WTC11 (cell line): ENCODE data around the gene SRP14. TPM values are rescaled to one million over a fixed set of nuclear protein-coding genes. Genes with fewer than 3 reads are reported as not detected.
A peak's percentile ranks its signal among the peaks of the same experiment; 100 is the strongest.

Experiments
- ATAC-seq: fragments of 200-7000 bp; cut with Tn5 transposase; 2 replicates; pipeline ENCODE4 v1.10.0; 2021; ENCODE audit warnings: mild to moderate bottlenecking, moderate library complexity
- CTCF ChIA-PET: fragments of 300-600 bp; sonication (Branson Sonifier 250); formaldehyde crosslinking; loops from one replicate; lab custom pipeline; 2021; ENCODE audit warnings: antibody characterized with exemption; lab: Charles Lee
- POLR2A ChIA-PET: fragments of 350-600 bp; sonication (Branson Sonifier 250); formaldehyde crosslinking; loops from one replicate; lab custom pipeline; 2021; ENCODE audit warnings: antibody characterized with exemption; lab: Charles Lee
- DNase-seq: peaks from one replicate; pipeline ENCODE4 v3.0.0; 2021; ENCODE audit warnings: low spot score
- H3K27ac Mint-ChIP-seq: 2 replicates; pipeline ENCODE4 v1.8.0; 2021; ENCODE audit warnings: mixed read lengths
- H3K27me3 Mint-ChIP-seq: 2 replicates; pipeline ENCODE4 v1.8.0; 2021; ENCODE audit warnings: low read depth, mild to moderate bottlenecking, moderate library complexity, mixed read lengths
- H3K36me3 Mint-ChIP-seq: 2 replicates; pipeline ENCODE4 v1.8.0; 2021; ENCODE audit warnings: mixed read lengths
- H3K4me1 Mint-ChIP-seq: 2 replicates; pipeline ENCODE4 v1.8.0; 2022; ENCODE audit warnings: mixed read lengths
- H3K4me3 Mint-ChIP-seq: 2 replicates; pipeline ENCODE4 v1.8.0; 2021; ENCODE audit warnings: mild to moderate bottlenecking, moderate library complexity, mixed read lengths
- H3K9me3 Mint-ChIP-seq: 2 replicates; pipeline ENCODE4 v1.8.0; 2021; ENCODE audit warnings: mixed read lengths
- AR ChIP-seq: fragments of 250-450 bp; sonication (Bioruptor Pico); IDR thresholded peaks from 2 replicates; pipeline ENCODE4 v1.9.0; 2021; ENCODE audit warnings: mild to moderate bottlenecking
- ATF6 ChIP-seq: sonication (generic); formaldehyde crosslinking; IDR thresholded peaks from 2 replicates; pipeline ENCODE4 v1.8.1; 2023; ENCODE audit warnings: mild to moderate bottlenecking, missing genetic modification reagents
- ERG ChIP-seq: fragments of 250-450 bp; sonication (Bioruptor Pico); IDR thresholded peaks from 2 replicates; pipeline ENCODE4 v1.8.0; 2021; ENCODE audit warnings: mild to moderate bottlenecking
- FOXP1 ChIP-seq: sonication (generic); formaldehyde crosslinking; IDR thresholded peaks from 2 replicates; pipeline ENCODE4 v1.8.0; 2022; ENCODE audit warnings: missing genetic modification reagents, mild to moderate bottlenecking, moderate library complexity, borderline replicate concordance
- GRHL2 ChIP-seq: fragments of 250-450 bp; sonication (Bioruptor Pico); IDR thresholded peaks from 2 replicates; pipeline ENCODE4 v1.8.0; 2022; ENCODE audit warnings: mild to moderate bottlenecking, moderate library complexity; ENCODE audit not compliant: insufficient replicate concordance, severe bottlenecking
- KAT7 ChIP-seq: sonication (generic); formaldehyde crosslinking; IDR thresholded peaks from 2 replicates; pipeline ENCODE4 v1.8.1; 2023; ENCODE audit warnings: missing genetic modification reagents, mild to moderate bottlenecking, borderline replicate concordance
- MAX ChIP-seq: sonication (generic); formaldehyde crosslinking; IDR thresholded peaks from 2 replicates; pipeline ENCODE4 v1.8.0; 2022; ENCODE audit warnings: mild to moderate bottlenecking, missing genetic modification reagents
- SP1 ChIP-seq: sonication (generic); formaldehyde crosslinking; conservative IDR thresholded peaks from 2 replicates; pipeline ENCODE4 v1.8.1; 2022; ENCODE audit warnings: missing genetic modification reagents
- STAT6 ChIP-seq: sonication (generic); formaldehyde crosslinking; conservative IDR thresholded peaks from 2 replicates; pipeline ENCODE4 v1.8.1; 2023; ENCODE audit warnings: mild to moderate bottlenecking, low read depth, missing genetic modification reagents, moderate library complexity
- TCF7 ChIP-seq: sonication (generic); formaldehyde crosslinking; IDR thresholded peaks from 2 replicates; pipeline ENCODE4 v1.8.0; 2022; ENCODE audit warnings: mild to moderate bottlenecking, low read depth, missing genetic modification reagents, moderate library complexity
- TEAD4 ChIP-seq: sonication (generic); formaldehyde crosslinking; IDR thresholded peaks from 2 replicates; pipeline ENCODE4 v1.8.0; 2022; ENCODE audit warnings: mild to moderate bottlenecking, missing genetic modification reagents
- ZNF219 ChIP-seq: sonication (generic); formaldehyde crosslinking; IDR thresholded peaks from 2 replicates; pipeline ENCODE4 v1.8.0; 2023; ENCODE audit warnings: missing genetic modification reagents, mild to moderate bottlenecking, borderline replicate concordance
- total RNA-seq: library from RNA; stranded (reverse); gene quantifications from 3 replicates; pipeline ENCODE4 v1.2.3, GENCODE V29; 2021
- TF ChIP-seq, protein P1 (sequence below): sonication (generic); formaldehyde crosslinking; IDR thresholded peaks from 2 replicates; pipeline ENCODE4 v1.8.1; 2022; ENCODE audit warnings: low read depth, missing genetic modification reagents, borderline replicate concordance
- TF ChIP-seq, protein P2 (sequence below): sonication (generic); formaldehyde crosslinking; conservative IDR thresholded peaks from 2 replicates; pipeline ENCODE4 v1.8.1; 2022; ENCODE audit warnings: mild to moderate bottlenecking, missing genetic modification reagents
- TF ChIP-seq, protein P3 (sequence below): sonication (generic); formaldehyde crosslinking; IDR thresholded peaks from 2 replicates; pipeline ENCODE4 v1.8.0; 2023; ENCODE audit warnings: mild to moderate bottlenecking, missing genetic modification reagents

SRP14 gene
- total RNA-seq, 1 experiment from 2014 or later, result 190 TPM

DNA sequence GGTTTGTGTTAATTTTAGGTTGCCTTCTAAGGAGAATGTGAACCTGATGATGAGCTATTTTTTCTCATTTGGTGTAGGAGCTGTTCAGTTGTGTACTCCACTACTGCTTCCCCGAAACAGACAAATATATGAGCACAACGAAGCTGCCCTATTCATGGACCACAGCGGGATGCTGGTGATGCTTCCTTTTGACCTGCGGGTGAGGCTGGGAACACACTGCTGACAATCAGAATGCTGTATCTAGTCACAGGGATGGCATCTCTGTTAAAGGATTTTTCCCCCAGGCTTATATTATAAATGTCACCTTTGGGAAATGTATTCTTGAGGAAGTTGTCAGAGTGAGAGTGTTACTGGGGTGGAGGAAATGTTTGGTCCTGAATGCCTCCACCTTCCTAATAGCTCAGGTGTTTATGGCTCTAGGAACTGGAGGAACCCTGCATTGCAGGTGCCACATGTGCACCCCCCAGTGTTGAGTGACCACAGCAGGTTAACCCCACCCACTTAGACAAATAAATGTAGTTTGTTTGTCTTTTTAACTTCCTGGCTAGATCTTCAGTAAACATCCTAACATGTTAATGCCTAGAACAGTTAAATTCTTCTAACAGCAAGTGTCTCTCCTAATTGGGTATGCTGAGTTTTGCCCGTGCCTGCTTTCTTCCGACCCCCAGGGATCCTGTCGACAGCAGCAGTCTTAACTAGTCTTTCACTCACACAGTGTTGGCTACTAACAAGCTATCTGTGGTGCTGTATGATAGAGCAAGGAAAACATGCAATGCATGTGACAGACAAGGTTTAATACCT lies 35.7 kb downstream of the SRP14 start:
- peaks cover 64% of the 10 kb centered on the region for H3K36me3 Mint-ChIP-seq
- H3K4me1 Mint-ChIP-seq, result peaks cover 16% of the 10 kb centered on the region
- H3K9me3 Mint-ChIP-seq, result no peaks in the 10 kb centered on the region
- ChIA-PET POLR2A (no interaction called here), CTCF (interaction anchor here (0.5 to 1.0 kb wide), 2 partner anchors 27 to 272 kb away, joined by 3 read pairs; no protein-coding TSS in a partner anchor)
- no peak for TF ChIP-seq ERG (CRISPR knock-in tag)
- TF ChIP-seq ZNF219, result no peak
- TF ChIP-seq AR (CRISPR knock-in tag), result no peak
- TF ChIP-seq KAT7 (CRISPR knock-in tag), result no peak
- TF ChIP-seq GRHL2 (CRISPR knock-in tag), result no peak
- TF ChIP-seq, protein P1, sequence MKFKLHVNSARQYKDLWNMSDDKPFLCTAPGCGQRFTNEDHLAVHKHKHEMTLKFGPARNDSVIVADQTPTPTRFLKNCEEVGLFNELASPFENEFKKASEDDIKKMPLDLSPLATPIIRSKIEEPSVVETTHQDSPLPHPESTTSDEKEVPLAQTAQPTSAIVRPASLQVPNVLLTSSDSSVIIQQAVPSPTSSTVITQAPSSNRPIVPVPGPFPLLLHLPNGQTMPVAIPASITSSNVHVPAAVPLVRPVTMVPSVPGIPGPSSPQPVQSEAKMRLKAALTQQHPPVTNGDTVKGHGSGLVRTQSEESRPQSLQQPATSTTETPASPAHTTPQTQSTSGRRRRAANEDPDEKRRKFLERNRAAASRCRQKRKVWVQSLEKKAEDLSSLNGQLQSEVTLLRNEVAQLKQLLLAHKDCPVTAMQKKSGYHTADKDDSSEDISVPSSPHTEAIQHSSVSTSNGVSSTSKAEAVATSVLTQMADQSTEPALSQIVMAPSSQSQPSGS (CRISPR knock-in tag), result no peak
- no peak overlapping the region for H3K4me3 Mint-ChIP-seq
- peak overlapping the region; percentile 83 for H3K27ac Mint-ChIP-seq
- DNase-seq, result no peak
- no peak for ATAC-seq
- no peaks in the 10 kb centered on the region for H3K27me3 Mint-ChIP-seq

DNA sequence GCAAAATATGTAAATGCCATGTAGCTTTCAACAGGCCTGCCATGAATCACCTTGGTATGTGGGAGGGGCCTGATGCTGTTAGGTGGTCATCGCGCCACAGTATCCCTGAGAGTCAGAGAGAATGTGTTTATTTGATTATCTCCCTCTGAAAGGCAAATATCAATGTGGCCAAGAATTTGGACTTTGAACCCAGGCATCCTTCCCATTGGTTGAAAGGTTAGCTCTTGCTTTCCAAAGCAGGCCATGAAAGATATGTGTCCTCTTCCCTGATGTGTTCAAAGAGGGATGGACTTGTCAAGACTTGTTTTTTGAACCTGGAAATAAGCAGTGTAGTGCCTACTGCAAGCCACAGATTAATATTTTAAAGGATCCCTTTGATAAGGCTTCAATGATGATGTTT lies 36.7 kb downstream of the SRP14 start:
- Mint-ChIP-seq H3K4me3 (no peak overlapping the region), H3K27me3 (no peaks in the 10 kb centered on the region), H3K9me3 (no peaks in the 10 kb centered on the region), H3K36me3 (peaks cover 64% of the 10 kb centered on the region), H3K27ac (peak overlapping the region; percentile 70), H3K4me1 (peaks cover 16% of the 10 kb centered on the region)
- no peak for DNase-seq
- 0 out of 2 replicates have a peak, but pooled peaks have one; percentile 36 for ATAC-seq
- ChIA-PET POLR2A (no interaction called here), CTCF (interaction anchor here (0.6 to 1.3 kb wide), 3 partner anchors 102 to 246 kb away, joined by 3 to 5 read pairs (median 4); no protein-coding TSS in a partner anchor)
- no peak for TF ChIP-seq MAX
- no peak for TF ChIP-seq GRHL2 (CRISPR knock-in tag)
- no peak for TF ChIP-seq TCF7 (CRISPR knock-in tag)
- no peak for TF ChIP-seq SP1
- TF ChIP-seq STAT6 (CRISPR knock-in tag), result no peak
- TF ChIP-seq, protein P2, sequence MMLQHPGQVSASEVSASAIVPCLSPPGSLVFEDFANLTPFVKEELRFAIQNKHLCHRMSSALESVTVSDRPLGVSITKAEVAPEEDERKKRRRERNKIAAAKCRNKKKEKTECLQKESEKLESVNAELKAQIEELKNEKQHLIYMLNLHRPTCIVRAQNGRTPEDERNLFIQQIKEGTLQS (CRISPR knock-in tag), result no peak
- no peak for TF ChIP-seq TEAD4 (CRISPR knock-in tag)
- TF ChIP-seq, protein P3, sequence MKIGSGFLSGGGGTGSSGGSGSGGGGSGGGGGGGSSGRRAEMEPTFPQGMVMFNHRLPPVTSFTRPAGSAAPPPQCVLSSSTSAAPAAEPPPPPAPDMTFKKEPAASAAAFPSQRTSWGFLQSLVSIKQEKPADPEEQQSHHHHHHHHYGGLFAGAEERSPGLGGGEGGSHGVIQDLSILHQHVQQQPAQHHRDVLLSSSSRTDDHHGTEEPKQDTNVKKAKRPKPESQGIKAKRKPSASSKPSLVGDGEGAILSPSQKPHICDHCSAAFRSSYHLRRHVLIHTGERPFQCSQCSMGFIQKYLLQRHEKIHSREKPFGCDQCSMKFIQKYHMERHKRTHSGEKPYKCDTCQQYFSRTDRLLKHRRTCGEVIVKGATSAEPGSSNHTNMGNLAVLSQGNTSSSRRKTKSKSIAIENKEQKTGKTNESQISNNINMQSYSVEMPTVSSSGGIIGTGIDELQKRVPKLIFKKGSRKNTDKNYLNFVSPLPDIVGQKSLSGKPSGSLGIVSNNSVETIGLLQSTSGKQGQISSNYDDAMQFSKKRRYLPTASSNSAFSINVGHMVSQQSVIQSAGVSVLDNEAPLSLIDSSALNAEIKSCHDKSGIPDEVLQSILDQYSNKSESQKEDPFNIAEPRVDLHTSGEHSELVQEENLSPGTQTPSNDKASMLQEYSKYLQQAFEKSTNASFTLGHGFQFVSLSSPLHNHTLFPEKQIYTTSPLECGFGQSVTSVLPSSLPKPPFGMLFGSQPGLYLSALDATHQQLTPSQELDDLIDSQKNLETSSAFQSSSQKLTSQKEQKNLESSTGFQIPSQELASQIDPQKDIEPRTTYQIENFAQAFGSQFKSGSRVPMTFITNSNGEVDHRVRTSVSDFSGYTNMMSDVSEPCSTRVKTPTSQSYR (CRISPR knock-in tag), result no peak
- no peak for TF ChIP-seq ERG (CRISPR knock-in tag)
- TF ChIP-seq FOXP1, result no peak
- TF ChIP-seq ATF6 (CRISPR knock-in tag), result no peak
